Astrocyte (in vitro differentiated cells and primary cell): ENCODE results near the gene KCNH4.

ENCODE experiments used
- EZH2 ChIP-seq: IDR thresholded peaks from 2 replicates; pipeline ENCODE4 v1.6.1; 2012; ENCODE audit warnings: mild to moderate bottlenecking, low read length, inconsistent platforms; ENCODE audit not compliant: insufficient read depth
- TF ChIP-seq, protein P1 (sequence below): IDR thresholded peaks from 2 replicates; pipeline ENCODE4 v1.5.1; 2011; ENCODE audit warnings: low read depth, mild to moderate bottlenecking, inconsistent platforms, low read length, moderate library complexity; ENCODE audit not compliant: insufficient read depth

DNA sequence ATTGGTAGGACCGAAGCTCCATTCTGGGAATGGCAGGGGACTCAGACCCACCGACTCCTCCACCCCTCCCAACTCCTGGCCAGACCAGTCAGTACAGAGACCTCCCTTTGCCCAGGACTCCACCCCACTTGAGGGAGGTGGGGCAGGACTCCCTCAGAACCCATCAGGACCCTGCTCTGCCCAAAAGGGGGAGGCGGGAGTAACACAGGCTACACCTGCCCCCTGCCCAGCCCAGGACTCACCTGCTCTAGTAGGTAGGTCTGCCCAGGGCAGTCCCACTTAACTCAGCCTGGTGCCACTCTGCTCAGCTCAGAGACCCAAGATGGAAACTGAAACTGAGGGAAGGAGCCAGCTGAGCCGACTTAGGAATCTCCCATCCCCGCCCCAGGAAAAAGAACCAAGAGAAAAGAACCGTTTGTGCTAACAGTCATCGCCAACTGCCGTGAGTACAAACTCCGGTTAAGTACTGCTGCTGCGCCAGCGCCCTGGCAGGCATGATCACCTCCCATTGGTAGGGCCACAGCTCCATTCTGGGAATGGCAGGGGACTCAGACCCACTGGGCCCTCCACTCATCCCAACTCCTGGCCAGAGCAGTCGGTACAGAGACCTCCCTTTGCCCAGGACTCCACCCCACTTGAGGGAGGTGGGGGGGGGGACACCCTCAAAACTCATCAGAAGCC, 68.9 kb downstream of the KCNH4 start:
- TF ChIP-seq, protein P1, sequence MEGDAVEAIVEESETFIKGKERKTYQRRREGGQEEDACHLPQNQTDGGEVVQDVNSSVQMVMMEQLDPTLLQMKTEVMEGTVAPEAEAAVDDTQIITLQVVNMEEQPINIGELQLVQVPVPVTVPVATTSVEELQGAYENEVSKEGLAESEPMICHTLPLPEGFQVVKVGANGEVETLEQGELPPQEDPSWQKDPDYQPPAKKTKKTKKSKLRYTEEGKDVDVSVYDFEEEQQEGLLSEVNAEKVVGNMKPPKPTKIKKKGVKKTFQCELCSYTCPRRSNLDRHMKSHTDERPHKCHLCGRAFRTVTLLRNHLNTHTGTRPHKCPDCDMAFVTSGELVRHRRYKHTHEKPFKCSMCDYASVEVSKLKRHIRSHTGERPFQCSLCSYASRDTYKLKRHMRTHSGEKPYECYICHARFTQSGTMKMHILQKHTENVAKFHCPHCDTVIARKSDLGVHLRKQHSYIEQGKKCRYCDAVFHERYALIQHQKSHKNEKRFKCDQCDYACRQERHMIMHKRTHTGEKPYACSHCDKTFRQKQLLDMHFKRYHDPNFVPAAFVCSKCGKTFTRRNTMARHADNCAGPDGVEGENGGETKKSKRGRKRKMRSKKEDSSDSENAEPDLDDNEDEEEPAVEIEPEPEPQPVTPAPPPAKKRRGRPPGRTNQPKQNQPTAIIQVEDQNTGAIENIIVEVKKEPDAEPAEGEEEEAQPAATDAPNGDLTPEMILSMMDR = no peak
- no peak for TF ChIP-seq EZH2
